T-helper 17 cell (primary cell): Measurements from ENCODE around the gene ECHDC1. TPM values are rescaled to one million over a fixed set of nuclear protein-coding genes. Genes with fewer than 3 reads are reported as not detected.
"Not testable (repeated sequence)": the region's sequence is repeated elsewhere in the genome, so short reads cannot be mapped to it uniquely, and the experiment has no call there.

Experiments used
- ATAC-seq: fragments of 150-1000 bp; cut with Tn5 transposase; 2 replicates; pipeline ENCODE4 v1.10.0; 2021; ENCODE audit warnings: mild to moderate bottlenecking, moderate library complexity
- DNase-seq, 3 donors: peaks; one replicate each; pipeline versions ENCODE4 v3.0.0 to v3.0.0-alpha.2; 2020 to 2021
- H3K9me3 ChIP-seq: one replicate; pipeline ENCODE4 v1.7.0; 2013; ENCODE audit warnings: low read length, mild to moderate bottlenecking; ENCODE audit not compliant: control insufficient read depth, poor library complexity, severe bottlenecking
- H3K27ac Mint-ChIP-seq: one replicate; pipeline ENCODE4 v1.8.0; 2022; ENCODE audit warnings: mild to moderate bottlenecking, moderate library complexity, mixed read lengths
- H3K27me3 Mint-ChIP-seq: one replicate; pipeline ENCODE4 v1.8.0; 2022; ENCODE audit warnings: mixed read lengths
- H3K36me3 Mint-ChIP-seq: one replicate; pipeline ENCODE4 v1.8.0; 2022; ENCODE audit warnings: low read depth, mixed read lengths
- H3K4me1 Mint-ChIP-seq: one replicate; pipeline ENCODE4 v1.8.0; 2022; ENCODE audit warnings: mild to moderate bottlenecking, mixed read lengths
- H3K4me3 Mint-ChIP-seq: one replicate; pipeline ENCODE4 v1.8.0; 2022; ENCODE audit warnings: mild to moderate bottlenecking, moderate library complexity, mixed read lengths
- total RNA-seq, 4 donors: library from RNA in 2 of 4; stranded (reverse) in 2 of 4; gene quantifications; one replicate each; pipeline ENCODE4 v1.2.3 and lab custom pipeline; 2022 to 2026

The ECHDC1 gene
- total RNA-seq, 2 donors from 2014 or later: 17.7 to 20.4 TPM

DNA sequence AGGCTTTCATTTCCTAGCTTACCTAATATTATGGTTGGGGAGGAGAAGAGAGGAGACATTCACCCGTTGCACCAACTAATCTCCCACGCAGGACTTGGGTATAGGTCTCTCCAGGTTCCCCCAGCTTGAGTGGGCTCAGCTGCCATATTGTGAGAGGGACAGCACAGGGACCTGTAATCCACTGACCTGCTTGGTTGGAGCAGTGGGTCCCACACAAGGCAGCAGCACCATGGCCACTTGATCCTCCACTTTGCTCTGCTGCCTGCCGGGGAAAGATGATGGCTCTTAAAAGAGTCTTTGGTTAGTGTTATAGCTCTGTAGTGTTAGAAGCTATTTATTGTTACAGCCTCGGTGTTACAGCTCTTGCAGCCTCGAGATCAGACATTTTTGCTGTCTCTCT, 22.5 kb upstream of the ECHDC1 start:
- peaks cover 12% of the 10 kb centered on the region for H3K27me3 Mint-ChIP-seq
- DNase-seq: no peak
- no peak overlapping the region for H3K27ac Mint-ChIP-seq
- no peaks in the 10 kb centered on the region for H3K9me3 ChIP-seq
- ATAC-seq: no peak
- H3K36me3 Mint-ChIP-seq: no peaks in the 10 kb centered on the region
- no peak overlapping the region for H3K4me3 Mint-ChIP-seq
- H3K4me1 Mint-ChIP-seq: no peaks in the 10 kb centered on the region

- Mint-ChIP-seq H3K4me1 (no peaks in the 10 kb centered on the region), H3K4me3 (no peak overlapping the region), H3K36me3 (no peaks in the 10 kb centered on the region), H3K27me3 (no peaks in the 10 kb centered on the region), H3K27ac (no peak overlapping the region)
- no peaks in the 10 kb centered on the region for H3K9me3 ChIP-seq
- ATAC-seq: no peak
- DNase-seq: no peak
Observed at GRCh38 chr6:127352524-127352923, 9.1 kb upstream of the ECHDC1 start.

DNA sequence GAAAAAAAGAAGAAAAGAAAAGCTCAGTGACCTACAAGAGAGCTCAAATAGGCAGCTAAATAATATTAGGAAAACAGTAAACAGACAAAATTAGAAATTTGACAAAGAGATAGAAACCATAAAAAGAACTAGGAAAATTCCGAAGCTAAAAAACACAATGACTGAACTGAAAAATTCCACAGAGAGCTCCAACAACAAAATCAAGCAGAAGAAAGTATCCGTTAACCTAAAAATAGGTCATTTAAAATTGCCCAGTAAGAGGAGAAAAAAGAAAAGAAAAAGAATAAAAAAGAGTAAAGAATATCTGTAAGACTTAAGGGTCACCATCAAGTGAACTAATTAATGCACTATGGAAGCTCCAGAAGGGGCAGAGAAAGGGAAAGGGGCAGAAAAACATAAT, 6.6 kb upstream of the ECHDC1 start:
- Mint-ChIP-seq H3K4me1 (no peaks in the 10 kb centered on the region), H3K36me3 (no peaks in the 10 kb centered on the region), H3K27ac (no peak overlapping the region), H3K27me3 (no peaks in the 10 kb centered on the region), H3K4me3 (no peak overlapping the region)
- ATAC-seq (no peak), DNase-seq (no peak)
- no peaks in the 10 kb centered on the region for H3K9me3 ChIP-seq

DNA sequence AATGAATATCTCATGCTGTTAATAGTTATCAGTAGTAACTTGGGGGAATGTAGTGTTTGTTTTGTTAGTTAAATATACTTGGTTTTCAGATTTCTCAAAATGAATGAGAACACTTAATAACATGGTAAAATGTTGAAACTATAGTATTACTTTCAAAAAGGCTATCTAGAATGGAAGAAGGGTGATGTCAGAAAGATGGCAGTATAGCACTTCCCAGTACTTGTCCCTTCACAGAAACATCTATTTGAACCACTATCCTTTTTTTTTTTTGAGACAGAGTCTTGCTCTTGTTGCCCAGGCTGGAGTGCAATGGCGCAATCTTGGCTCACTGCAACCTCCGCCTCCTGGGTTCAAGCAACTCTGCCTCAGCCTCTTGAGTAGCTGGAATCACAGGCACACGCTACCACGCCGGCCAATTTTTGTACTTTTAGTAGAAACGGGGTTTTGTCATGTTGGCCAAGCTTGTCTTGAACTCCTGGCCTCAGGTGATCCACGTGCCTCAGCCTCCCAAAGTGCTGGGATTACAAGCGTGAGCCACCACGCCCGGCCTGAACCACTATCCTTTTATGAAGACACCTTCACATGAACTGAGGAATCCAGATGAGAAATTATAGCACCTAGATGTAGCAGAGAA, 4.7 kb upstream of the ECHDC1 start:
- no peak for DNase-seq
- Mint-ChIP-seq H3K4me1 (no peaks in the 10 kb centered on the region), H3K36me3 (no peaks in the 10 kb centered on the region), H3K4me3 (no peak overlapping the region), H3K27ac (no peak overlapping the region), H3K27me3 (no peaks in the 10 kb centered on the region)
- no peaks in the 10 kb centered on the region for H3K9me3 ChIP-seq
- ATAC-seq: no peak

GRCh38 chr6:127347178-127347577, 3.8 kb upstream of the ECHDC1 start:
- DNase-seq (no peak), ATAC-seq (no peak)
- Mint-ChIP-seq H3K36me3 (no peaks in the 10 kb centered on the region), H3K4me3 (no peak overlapping the region), H3K27ac (no peak overlapping the region), H3K27me3 (no peaks in the 10 kb centered on the region), H3K4me1 (no peaks in the 10 kb centered on the region)
- no peaks in the 10 kb centered on the region for H3K9me3 ChIP-seq

DNA sequence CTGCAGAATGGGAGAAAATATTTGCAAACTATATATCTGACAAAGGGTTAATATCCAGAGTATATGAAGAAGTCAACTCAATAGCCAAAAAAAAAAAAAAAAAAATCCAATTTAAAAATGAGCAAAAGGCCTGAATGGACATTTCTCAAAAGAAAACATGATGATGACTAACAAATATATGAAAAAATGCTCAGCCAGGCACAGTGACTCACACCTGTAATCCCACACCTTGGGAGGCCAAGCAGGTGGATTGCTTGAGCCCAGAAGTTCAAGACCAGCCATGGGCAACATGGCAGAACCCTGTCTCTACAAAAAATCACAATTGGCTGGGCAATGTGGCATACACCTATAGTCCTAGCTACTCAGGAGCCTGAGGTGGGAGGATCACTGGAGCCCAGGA, 2.1 kb upstream of the ECHDC1 start:
- no peak overlapping the region for H3K27ac Mint-ChIP-seq
- H3K36me3 Mint-ChIP-seq: no peaks in the 10 kb centered on the region
- H3K27me3 Mint-ChIP-seq: no peaks in the 10 kb centered on the region
- ATAC-seq (no peak), DNase-seq (no peak)
- H3K9me3 ChIP-seq: no peaks in the 10 kb centered on the region
- H3K4me3 Mint-ChIP-seq: no peak overlapping the region
- H3K4me1 Mint-ChIP-seq: peaks cover 6% of the 10 kb centered on the region

DNA sequence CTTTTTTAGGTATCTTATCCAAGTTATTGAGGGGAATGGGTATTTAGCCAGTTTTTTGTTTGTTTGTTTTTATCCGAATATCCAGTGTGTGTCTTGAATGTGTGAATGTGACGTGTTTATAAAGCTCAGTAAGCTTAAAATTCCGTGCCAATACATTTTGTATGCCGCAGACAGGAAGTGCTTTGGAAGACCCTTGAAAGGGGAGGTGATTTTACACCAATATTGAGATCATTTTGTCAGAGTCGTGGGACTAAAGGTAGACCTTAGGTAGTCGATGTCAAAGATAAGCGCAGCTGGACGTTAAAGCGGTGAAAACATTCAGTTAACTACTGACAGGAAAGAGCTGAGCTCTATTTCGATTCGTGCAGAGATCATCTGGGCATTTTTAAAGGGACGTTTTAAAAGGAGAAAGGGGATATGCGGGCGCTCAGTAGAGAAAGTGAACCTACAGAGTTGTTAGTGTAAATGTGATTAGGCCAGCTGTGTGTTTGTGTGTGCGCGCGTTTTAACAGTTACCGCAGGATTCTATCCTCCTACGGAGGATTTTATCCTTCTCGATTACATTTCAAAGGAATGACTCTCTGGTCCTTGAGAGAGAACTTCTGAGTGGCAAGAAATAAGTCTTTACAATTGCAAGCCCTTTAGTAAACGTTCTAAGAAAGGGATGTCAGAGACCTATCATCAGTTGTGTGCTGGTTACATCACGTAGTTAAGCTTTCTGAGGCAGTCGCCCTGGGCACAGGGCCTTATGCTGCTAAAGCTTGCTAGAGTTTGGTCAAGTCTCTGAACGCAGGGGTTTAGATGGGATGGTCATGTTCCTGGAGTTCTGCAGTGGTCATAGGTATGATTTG, 625 bp upstream of the ECHDC1 start:
- Mint-ChIP-seq H3K4me1 (peaks cover 11% of the 10 kb centered on the region), H3K4me3 (no peak overlapping the region), H3K36me3 (no peaks in the 10 kb centered on the region), H3K27me3 (no peaks in the 10 kb centered on the region), H3K27ac (no peak overlapping the region)
- ATAC-seq: peak; percentile 4
- H3K9me3 ChIP-seq: no peaks in the 10 kb centered on the region
- no peak for DNase-seq

- no peak for ATAC-seq
- Mint-ChIP-seq H3K27ac (no peak overlapping the region), H3K36me3 (no peaks in the 10 kb centered on the region), H3K4me3 (no peak overlapping the region), H3K4me1 (peaks cover 16% of the 10 kb centered on the region), H3K27me3 (no peaks in the 10 kb centered on the region)
- no peaks in the 10 kb centered on the region for H3K9me3 ChIP-seq
- DNase-seq: no peak
Observed at GRCh38 chr6:127342296-127342945, 988 bp downstream of the ECHDC1 start.

- H3K9me3 ChIP-seq: no peaks in the 10 kb centered on the region
- Mint-ChIP-seq H3K4me3 (no peak overlapping the region), H3K36me3 (no peaks in the 10 kb centered on the region), H3K27me3 (no peaks in the 10 kb centered on the region), H3K27ac (no peak overlapping the region), H3K4me1 (peaks cover 21% of the 10 kb centered on the region)
- DNase-seq: no peak
- ATAC-seq: no peak
Observed at GRCh38 chr6:127341471-127342202, 1.8 kb downstream of the ECHDC1 start.

DNA sequence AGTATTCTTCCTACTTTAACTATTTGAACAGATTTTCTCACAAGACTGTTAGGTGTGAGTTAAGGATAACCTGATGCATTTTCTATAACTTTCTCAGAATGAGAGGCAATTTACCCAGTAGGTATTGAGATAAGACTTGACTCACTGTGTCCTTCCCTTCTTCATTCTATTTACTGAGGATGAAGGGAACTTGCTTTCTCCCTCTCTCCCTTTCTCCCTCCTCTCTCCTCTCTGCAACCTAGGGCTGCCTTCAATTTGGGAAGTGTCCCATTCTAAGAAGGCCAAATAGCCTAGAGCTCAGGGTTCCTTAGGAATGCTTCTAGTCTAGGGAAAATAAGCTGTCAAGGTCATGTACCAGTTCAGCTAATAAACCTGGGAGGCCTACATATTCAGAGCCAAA, 3.2 kb downstream of the ECHDC1 start:
- Mint-ChIP-seq H3K36me3 (no peaks in the 10 kb centered on the region), H3K27me3 (no peaks in the 10 kb centered on the region), H3K27ac (no peak overlapping the region), H3K4me1 (peaks cover 23% of the 10 kb centered on the region), H3K4me3 (no peak overlapping the region)
- no peaks in the 10 kb centered on the region for H3K9me3 ChIP-seq
- DNase-seq (no peak), ATAC-seq (no peak)

GRCh38 chr6:127338936-127339335, 4.5 kb downstream of the ECHDC1 start:
- peaks cover 30% of the 10 kb centered on the region for H3K4me1 Mint-ChIP-seq
- ATAC-seq (no peak), DNase-seq (no peak)
- no peaks in the 10 kb centered on the region for H3K36me3 Mint-ChIP-seq
- H3K4me3 Mint-ChIP-seq: no peak overlapping the region
- no peak overlapping the region for H3K27ac Mint-ChIP-seq
- H3K9me3 ChIP-seq: no peaks in the 10 kb centered on the region
- H3K27me3 Mint-ChIP-seq: no peaks in the 10 kb centered on the region

- DNase-seq: no peak
- no peak for ATAC-seq
- no peak overlapping the region for H3K4me3 Mint-ChIP-seq
- no peak overlapping the region for H3K27ac Mint-ChIP-seq
- H3K36me3 Mint-ChIP-seq: no peaks in the 10 kb centered on the region
- peaks cover 21% of the 10 kb centered on the region for H3K4me1 Mint-ChIP-seq
- no peaks in the 10 kb centered on the region for H3K27me3 Mint-ChIP-seq
- H3K9me3 ChIP-seq: no peaks in the 10 kb centered on the region
Observed at GRCh38 chr6:127332383-127332961, 10.9 kb downstream of the ECHDC1 start.

GRCh38 chr6:127331256-127331655, 12.2 kb downstream of the ECHDC1 start:
- H3K27me3 Mint-ChIP-seq, H3K27ac Mint-ChIP-seq, H3K9me3 ChIP-seq, DNase-seq, H3K36me3 Mint-ChIP-seq, ATAC-seq, H3K4me3 Mint-ChIP-seq: not testable (repeated sequence)
- H3K4me1 Mint-ChIP-seq: peaks cover 14% of the 10 kb centered on the region
